ENCODE data around the gene CNPY1.
"Not testable (repeated sequence)": the region's sequence is repeated elsewhere in the genome, so short reads cannot be mapped to it uniquely, and the experiment has no call there.

CNPY1 gene

DNA sequence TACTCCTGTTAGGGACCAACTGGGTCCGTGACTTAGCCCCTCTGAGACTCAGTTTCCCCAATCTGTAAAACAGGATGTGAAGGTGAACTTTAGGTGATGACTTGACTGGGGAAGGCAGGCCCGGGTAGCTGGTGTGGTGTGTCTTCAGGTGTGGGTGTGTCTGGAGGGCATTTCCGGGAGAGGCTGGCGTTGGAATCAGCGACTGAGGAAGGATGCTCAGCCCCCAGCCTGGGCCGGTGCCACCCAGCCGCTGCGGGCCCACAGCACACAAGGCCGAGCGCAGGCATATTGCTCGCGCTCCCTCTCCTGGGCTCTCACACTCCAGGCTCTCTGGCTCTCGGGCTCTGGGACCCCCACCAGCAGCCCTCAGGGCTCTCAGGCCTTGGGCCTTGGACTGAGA, 31.7 kb upstream of the CNPY1 start:
- no peak for DNase-seq (ENCODE audit: low spot score)

DNA sequence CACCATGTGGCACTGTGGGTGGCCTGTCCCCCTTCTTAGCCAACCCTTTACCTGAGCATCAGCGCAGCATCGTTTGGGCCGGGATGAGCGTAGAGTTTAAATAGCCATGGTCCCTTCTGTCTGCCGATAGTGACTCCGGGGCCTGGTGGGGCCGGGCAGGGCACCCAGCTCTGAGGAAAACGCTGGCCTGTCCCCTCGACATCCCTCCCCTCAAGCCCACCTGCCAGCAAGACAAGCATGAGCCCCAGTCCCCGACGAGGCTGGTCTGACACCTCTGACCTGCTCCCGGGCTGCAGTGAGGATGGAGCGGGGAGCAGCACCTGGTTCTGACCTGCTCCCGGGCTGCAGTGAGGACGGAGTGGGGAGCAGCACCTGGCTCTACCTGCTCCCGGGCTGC, 31.1 kb upstream of the CNPY1 start:
- no peak for DNase-seq (ENCODE audit: low spot score)

DNA sequence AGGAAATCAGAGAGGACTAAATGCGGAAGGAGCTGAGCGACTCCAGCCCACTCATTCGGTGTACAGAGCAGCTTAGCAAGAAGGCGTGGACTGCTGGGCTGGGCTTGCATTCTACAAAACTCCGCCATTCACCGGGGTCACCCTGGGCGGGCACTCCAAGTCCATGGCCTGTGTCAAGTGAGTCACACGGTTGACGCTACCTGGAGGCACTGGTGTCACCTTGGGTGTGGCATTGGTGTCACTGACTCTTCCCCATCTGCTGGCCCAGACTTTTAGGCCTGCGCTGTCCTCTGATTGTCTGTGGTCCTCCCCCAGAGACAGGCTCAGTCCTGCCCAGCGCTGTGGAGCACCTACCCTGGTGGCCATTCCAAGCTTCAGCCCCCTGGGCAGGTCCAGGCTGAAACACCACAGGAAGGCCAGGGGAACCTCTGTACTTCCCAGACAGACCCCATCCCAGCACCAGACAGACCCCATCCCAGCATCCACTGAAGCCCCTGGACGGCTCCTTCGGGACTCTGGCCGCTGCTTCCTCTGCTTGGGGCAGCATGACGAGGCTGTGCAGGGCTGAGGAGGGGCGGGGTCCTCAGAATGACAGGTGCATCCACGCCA, 30.6 kb upstream of the CNPY1 start:
- DNase-seq (ENCODE audit: low spot score) = peak; percentile 93

DNA sequence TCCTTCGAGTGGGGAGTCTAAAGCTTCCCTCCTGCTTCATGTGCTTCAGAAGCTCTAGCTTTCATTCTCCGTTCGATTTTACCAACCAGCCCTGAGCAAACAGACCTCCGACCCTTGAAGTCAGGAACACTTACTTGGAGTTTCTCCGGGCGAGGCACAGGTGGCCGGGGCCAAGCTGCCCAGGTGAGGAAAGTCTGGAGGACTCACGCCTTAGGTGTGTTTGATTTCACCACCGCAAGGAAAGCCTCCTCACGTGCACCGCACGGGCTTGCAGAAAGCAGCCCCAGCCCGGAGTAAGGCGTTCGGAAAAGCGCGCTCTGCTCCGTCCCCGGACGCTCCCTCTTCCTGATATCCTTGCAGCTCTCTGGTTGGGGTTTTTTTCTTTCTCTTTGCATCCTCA, 30.1 kb upstream of the CNPY1 start:
- no peak for DNase-seq (ENCODE audit: low spot score)

DNA sequence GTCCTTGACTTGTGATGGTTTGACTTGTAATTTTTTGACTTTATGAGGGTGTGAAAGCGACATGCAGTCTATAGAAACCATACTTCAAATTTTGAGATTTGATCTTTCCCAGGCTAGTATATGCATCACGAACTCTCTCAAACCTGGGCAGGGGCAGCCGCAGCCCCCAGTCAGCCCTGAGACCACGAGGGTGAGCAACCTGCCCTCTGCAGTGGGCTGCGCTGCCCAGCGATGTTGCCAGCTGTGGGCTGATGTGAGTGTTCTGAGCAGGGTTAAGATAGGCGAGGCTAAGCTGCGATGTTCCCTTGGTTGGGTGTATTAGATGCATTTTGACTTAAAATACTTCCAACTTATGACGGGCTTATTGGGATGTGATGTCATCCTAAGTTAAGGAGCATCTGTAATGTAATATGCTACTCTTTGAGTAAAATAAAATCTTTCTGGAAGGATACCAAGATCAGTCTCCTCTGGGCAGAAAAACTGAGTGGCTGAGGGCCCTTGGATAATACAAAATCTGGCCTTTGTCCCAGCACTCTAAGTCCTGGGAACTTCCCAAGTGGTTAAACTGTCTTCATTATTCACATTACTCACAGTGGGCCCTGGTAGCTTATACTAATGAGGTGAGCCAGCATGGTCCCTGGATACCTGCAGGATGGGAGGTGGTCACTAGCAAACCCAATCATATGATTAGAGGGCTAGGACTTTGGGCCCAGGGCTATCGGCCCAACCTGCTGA, 28.4 kb upstream of the CNPY1 start:
- DNase-seq (ENCODE audit: low spot score) = no peak

DNA sequence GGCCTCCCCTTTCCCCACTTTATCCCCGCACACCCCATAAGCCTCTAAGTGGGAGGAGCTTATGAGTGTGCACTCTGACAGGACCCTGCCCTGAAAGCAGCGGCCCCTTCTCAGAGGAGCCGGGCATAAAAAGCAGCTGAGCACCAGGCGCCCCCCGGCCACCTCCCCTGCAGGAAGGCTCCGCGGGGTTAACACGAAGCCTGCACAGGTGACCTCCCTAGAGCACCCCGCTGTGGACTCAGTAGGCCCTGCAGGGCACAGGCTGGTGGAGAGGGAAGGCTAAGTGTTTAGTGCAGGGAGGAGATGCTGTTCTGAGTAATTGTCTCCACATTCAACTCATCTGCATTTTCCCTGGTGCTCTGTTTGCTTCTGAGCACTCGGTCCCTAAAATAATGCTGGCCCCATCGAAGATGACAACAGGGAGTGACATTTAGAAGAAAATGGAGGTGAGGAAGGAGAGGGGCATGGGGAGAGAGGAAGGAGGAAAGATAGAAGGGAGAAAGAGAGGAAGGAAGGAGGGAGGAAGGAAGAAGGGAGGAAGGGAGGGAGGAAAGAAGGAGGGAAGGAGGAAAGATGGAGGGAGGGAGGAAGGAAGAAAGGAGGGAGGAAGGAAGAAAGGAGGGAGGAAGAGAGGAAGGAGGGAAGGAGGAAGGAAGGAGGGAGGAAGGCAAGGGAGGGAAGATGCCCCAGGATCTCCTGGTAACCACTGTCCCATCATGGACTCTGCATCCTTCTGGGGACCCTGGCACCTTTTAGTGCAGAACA, 25.4 kb upstream of the CNPY1 start:
- no peak for DNase-seq (ENCODE audit: low spot score)

DNA sequence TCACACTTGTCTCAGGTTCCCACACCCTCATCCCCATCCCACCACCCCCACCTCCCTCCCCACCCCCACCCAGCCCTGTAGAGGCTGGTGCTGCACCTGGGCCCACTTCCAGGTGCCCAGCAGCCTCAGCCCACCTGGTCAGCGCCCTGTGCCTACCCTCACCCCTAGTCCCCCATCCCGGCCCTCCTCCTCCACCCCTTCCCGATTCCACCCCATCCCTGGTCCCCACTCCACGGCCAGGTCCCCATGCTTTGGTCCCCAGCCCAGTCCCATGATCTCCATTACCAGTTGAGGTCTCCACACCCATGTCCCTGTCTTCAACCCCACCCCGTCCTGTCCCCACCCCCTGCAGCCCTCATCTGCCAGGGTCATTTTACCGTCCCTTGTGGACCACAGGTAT, 24.6 kb upstream of the CNPY1 start:
- no peak for DNase-seq (ENCODE audit: low spot score)

DNA sequence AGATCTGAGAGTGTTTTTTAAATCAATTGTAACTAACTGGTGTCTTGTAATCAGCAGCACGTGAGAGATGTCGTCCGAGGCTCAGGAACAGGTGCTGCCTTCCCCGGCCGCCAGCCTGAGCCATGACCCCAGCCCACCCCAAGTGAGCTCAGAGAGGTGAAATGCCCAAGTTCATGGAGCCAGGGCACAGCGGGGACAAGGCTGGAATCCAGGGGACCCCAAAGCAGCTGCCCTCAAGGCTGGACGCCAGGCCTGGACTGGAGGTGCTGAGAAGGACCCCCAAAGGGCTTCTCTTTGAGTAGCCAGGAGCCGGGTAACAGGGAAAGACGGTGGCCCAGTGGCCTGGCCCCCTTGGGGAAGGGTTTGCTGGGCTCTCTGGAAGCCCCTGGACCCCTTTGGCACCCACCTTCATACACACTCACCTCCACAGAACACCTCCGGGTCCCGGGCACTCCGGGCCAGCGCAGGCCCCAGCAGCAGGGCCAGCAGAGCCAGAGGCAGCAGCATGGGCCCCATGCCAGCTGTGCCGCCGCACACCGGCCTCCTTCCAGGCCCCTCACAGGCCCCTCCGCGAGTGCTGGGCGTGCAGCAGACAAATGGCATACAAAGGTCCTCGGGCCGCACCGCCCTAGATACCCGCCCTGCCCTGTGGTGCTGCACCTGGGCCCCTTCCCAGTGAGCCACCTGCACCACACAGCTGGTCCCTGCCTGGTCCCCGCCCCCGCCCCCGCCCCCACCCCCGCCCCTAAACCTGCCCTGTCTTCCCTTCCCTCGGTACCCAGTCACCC, 24.0 kb upstream of the CNPY1 start:
- DNase-seq (ENCODE audit: low spot score) = no peak

DNA sequence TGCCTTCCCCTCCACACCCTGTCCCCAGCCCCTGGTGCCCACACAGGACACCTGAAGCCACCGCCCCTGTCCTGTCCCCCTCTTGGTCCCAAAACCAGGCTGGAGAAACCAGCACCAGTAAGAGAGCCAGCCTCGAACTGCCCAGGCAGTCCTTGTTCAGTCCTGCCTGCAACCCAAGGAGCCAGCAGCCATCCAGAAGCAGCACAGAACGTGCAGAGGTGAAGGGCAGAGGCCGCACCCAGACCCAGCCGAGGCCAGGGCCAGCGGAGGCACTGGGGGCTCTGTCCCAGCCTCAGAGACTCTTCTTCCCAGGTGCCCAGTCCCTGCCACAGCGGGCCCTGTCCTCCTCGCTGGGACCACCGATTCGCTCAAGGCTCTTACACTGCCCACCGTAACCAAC, 23.3 kb upstream of the CNPY1 start:
- no peak for DNase-seq (ENCODE audit: low spot score)

DNA sequence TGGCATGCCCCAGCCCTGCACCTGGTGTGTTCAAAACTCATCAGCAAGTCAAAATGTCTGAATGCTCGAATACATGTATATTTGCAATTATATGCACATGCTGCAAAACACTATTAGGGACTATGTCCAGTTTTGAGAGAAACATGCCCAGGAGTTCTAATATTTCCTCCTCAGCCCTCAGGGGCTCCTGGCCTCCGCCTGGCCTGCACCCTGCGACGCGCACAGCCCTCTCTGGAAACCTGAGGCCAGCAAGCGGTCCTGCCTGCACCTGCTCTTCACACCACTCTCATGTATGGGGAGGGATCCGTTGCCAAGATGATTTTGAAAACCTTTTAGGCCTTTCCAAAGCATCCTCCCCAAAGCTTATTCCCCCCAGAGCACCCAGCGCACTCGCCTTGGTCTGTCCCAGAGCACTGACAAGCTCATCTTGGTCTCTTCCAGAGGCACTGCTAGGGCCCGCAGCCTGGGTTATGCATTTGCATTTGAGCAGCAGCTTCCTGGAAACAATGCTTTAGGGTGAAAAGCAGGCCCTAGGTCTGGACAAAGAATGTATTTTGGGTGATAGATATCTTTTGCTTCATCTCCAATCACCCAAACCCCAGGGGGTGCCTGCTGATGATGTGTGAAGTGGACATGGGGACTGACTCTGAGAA, 22.6 kb upstream of the CNPY1 start:
- no peak for DNase-seq (ENCODE audit: low spot score)

DNA sequence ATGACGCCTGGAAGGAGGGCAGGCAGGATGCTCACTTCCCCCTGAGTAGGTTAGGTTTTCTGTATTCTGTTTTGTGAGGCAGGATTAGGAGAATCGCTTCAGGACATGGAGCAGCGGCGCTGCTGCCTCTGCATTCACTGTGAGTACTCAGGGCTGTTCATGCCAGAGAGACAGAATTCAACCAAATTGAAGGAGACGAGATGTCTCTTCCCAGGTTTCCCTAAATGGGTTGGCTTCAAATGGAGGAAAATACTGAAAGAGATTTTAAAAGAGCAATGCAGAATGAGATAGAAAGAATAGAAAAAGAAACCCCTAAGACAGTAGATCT, 21.9 kb upstream of the CNPY1 start:
- DNase-seq (ENCODE audit: low spot score) = no peak

DNA sequence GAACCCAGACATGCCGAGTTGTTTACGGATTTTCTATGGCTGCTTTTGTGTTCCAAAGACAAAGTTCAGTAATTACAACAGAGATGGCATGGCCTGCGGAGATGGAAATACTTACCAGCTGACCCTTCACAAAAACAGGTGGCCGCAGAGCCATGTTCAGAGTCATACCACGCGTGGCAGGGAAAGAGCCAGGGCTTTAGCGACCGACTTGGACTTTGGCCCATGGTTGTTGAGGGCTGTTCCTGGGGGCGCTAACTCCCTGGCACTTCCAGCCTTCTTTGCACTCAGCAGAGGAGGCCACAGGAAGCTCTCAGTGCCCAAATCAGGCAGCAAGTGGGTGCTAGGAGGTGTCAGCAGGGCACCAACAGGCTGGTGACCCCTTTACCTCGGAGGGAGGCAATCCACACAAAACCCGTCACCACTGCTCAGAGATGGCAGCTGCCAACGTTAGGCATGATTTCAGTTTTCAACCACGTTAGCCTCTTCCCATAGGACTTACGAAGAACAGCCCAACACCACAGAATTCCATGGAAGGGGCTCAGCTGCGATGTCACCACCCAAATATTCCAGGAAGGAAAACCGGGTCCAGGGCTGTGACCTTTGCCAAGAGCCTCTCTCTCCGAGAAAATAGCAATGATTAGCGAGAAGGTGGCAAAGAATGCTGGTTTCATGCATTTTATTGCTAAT, 21.4 kb upstream of the CNPY1 start:
- no peak for DNase-seq (ENCODE audit: low spot score)

DNA sequence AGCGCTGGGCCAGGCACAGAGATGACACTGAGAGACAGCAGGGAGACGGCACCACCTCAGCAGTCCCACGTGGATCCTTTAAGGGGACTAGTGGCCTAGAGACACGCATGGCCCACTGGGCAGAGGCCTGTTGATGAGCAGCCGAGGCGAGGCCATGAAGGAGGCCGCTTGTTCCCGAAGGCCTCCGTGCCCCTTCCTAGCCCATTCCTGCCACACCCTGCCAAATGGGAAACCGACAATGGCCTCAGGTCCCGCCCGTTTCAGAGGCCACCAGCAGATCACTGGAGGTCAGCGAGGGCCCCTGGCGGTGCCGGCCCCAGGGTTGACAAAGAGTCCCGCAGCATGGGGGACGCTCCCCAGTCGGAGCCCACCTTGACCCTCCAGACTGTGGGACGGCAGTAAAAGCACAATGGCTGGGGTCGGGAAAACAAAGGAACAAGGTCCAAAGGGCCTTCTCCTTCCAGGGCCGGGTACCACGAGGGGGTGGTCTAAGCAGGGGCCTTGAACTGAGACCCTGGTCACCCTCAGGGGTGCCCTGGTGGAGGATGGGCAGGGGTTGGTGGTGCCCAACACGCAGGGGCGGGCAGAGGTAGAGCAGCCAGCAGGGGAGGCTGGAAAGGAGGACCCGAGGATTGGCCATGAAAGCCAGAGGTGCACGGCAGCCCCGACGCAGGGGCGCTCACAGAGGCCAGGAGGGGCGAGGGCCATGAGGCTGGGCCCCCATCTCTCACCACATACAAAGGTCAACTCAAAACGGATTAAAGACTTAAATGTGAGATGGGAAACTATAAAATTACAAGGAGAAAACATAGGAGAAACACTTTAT, 19.9 kb upstream of the CNPY1 start:
- DNase-seq (ENCODE audit: low spot score) = no peak

DNA sequence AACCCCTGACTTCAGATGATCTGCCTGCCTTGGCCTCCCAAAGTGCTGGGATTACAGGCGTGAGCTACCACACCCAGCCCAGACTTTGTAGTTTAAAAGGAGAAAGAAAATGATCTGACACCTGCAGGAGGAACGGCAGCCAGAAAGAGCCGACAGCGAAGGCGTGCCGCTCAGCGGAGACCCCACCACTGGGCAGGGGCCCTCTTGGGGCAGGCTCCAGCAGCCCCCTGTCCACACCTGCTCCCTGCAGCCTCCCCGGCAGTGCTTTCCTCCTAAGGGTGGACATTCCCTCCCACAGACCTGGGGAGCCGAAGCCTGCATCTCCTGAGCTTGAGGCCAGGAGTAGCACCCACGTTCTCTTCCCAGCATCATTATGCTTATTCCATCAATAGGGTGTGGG, 19.2 kb upstream of the CNPY1 start:
- DNase-seq (ENCODE audit: low spot score) = no peak

DNA sequence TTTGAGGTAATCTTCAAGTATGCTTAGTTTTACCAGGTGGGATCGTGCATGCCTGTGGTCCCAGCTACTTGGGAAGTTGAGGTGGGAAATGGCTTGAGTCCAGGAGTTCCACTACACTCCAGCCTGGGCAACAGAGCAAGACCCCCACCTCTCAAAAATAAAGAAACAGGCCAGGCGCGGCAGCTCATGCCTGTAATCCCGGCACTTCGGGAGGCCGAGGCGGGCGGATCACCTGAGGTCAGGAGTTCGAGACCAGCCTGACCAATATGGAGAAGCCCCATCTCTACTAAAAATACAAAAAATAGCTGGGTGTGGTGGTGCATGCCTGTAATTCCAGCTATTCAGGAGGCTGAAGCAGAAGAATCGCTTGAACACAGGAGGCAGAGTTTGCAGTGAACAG, 16.6 kb upstream of the CNPY1 start:
- DNase-seq (ENCODE audit: low spot score) = not testable (repeated sequence)

DNA sequence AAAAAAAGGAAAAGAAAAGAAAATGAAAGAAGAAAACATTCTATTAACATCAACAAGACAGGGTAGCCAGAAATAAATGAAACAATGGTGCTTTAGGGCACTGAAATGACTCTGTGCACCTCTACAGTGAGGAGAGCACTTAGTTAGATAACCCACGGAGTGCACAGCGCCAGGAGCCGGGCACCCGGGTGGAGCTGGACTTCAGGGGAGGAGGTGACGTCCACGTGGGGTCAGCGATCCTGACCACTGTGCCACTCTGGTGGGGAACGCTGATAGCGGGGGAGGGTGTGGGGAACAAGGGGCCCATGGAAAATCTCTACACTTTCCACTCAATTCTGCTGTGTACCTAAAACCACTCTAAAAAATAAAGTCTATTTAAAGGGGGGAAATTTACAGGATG, 15.7 kb upstream of the CNPY1 start:
- no peak for DNase-seq (ENCODE audit: low spot score)

DNA sequence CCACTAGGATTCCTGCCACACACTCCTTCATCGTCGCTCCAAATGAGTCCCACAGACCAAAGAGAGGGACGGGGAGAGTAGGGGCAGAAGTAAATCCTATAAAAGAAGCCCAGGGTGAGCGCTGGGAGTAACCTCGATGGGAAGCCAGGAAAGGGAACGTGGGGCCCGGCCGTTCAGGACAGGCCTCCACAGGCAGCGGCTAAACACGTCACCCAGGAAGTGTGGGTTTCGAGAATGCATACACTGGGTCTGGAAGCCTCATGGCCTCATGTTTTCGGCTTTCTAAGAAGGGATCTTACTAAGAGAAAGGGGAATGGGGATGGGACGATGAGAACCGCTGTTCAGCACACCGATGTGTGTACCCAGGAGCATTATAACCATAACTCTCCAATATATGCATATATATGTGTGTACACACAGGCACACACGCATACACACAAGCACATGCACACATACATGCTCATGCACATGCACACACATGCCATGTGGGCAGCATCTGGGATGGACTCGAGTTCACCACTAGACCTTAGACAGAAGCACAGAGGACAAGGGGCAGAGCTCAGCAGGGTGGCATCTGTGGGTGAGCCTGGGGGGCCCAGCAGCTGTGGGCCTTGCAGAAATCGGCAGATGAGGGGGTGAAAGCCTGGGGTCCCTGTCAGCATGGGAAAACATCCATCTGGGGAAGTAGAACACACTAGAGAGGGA, 14.8 kb upstream of the CNPY1 start:
- DNase-seq (ENCODE audit: low spot score) = no peak

DNA sequence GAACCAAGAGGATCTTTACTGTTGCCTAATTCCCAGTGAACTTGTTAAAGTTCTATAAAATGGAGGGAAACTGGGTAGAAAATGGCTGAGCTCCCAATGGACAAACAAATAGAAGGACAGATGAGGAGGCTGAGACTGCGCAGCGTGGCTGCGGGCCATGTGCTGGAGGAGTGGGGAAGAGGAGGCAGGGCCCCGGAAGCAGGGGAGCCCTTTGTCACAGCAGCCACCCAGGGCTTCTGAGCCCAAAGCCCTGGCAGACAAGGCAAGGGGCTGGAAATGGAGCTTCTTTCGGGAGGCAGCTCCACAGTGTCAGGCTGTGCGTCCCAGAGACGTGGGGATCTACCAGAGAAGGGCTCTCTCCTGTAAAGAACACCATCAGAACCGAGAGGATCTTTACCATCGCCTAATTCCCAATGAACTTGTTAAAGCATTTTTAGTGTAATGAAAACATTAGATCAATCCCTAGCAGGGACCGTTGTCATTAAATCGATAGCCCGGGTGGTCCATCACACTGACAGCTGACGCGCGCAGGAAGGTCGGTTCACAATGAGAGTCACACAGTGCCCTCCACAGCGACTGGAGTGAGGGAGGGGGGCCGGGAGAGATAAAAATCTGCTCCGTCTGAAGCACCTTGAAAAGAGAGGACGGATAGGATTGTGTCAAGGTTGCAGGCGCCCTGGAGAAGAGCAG, 14.0 kb upstream of the CNPY1 start:
- DNase-seq (ENCODE audit: low spot score) = no peak

DNA sequence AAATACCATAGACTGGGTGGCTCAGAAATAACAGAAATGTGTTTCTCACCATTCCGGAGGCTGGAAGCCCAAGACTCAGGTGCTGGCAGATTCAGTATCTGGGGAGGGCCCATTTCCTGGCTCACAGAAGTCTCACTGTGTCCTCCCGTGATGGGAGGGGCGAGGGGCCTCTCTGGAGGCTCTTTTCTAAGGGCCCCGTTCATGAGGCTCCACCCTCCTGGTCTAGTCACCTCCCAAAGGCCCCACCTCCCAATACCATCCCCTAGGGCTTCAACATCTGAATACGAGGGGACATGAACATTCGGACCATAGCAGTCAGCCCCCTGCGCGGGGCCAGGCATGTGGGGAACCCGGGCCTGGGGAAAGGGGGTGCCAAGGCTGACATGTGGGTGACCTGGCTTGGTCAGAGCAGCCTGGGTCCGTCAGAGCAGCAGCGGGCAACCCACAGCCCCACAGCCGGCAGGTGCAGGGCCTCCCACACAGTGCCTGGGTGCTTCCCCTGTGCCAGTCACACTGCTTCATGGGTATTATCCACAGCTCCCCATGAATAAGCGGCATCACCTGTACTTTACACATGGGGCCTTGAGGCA, 13.3 kb upstream of the CNPY1 start:
- DNase-seq (ENCODE audit: low spot score) = no peak
